Lower leg skin (tissue), 3 donors: ENCODE results near the gene NOB1.

Source experiments
- CTCF ChIP-seq, 3 donors: fragments of 450-650 bp; IDR thresholded peaks; one replicate each; pipeline ENCODE4 v1.5.1; 2016; ENCODE audit warnings: antibody characterized with exemption in 3 of 3, mild to moderate bottlenecking in 3 of 3, moderate library complexity in 2 of 3
- POLR2A ChIP-seq, 2 donors: fragments of 450-650 bp; IDR thresholded peaks; one replicate each; pipeline ENCODE4 v1.6.1; 2016 to 2017; ENCODE audit warnings: antibody characterized with exemption in 2 of 2, mild to moderate bottlenecking in 1 of 2, moderate library complexity in 1 of 2

- TF ChIP-seq CTCF (IDR thresholded peaks at IDR 0.05) (no peak), POLR2A (IDR thresholded peaks at IDR 0.05) (no peak)
Observed at GRCh38 chr16:69756705-69757104, 2.0 kb upstream of the NOB1 start.
